ENCODE results near the gene MINAR1. TPM values are rescaled to one million over a fixed set of nuclear protein-coding genes. Genes with fewer than 3 reads are reported as not detected.

MINAR1 gene
- total RNA-seq, 2 experiments from 2014 or later = 0.11 to 0.14 TPM

GRCh38 chr15:79397269-79397910 lies 34.7 kb upstream of the MINAR1 start:
- Histone ChIP-seq H3K36me3 (ENCODE audit: insufficient read depth, low read length) (no peaks in the 10 kb centered on the region), H3K4me1 (ENCODE audit: insufficient read depth, low read length) (no peaks in the 10 kb centered on the region), H3K9me3 (ENCODE audit: control insufficient read depth in 1 of 2, insufficient read depth in 1 of 2, low read length in 2 of 2) (no peaks in the 10 kb centered on the region), H3K27me3 (ENCODE audit: control insufficient read depth in 1 of 2, insufficient read depth in 2 of 2, low read length in 2 of 2) (no peaks in the 10 kb centered on the region), H3K27ac (ENCODE audit: low read depth in 1 of 2, low read length in 2 of 2) (no peak overlapping the region), H3K4me3 (ENCODE audit: low read length) (no peak overlapping the region)
- TF ChIP-seq CTCF (IDR thresholded peaks at IDR 0.05) = no peak
- Mint-ChIP-seq H3K27me3 (no peaks in the 10 kb centered on the region), H3K4me1 (ENCODE audit: low read depth) (no peaks in the 10 kb centered on the region), H3K9me3 (no peaks in the 10 kb centered on the region), H3K36me3 (ENCODE audit: low read depth) (no peaks in the 10 kb centered on the region), H3K27ac (no peak overlapping the region), H3K4me3 (no peak overlapping the region)
- ATAC-seq (ENCODE audit: poor library complexity) (no peak), DNase-seq (no peak)
- intact Hi-C loops (cut with DNase I, micrococcal nuclease) = no loop called here
- ChIA-PET POLR2A (no interaction called here), CTCF (no interaction called here)

GRCh38 chr15:79399606-79400005 lies 32.5 kb upstream of the MINAR1 start:
- ChIA-PET POLR2A (no interaction called here), CTCF (no interaction called here)
- no peaks in the 10 kb centered on the region for H3K4me1 Mint-ChIP-seq (ENCODE audit: low read depth)
- TF ChIP-seq CTCF (IDR thresholded peaks at IDR 0.05) = no peak
- no peak overlapping the region for H3K4me3 Mint-ChIP-seq
- H3K9me3 Mint-ChIP-seq = no peaks in the 10 kb centered on the region
- Histone ChIP-seq H3K27me3 (ENCODE audit: control insufficient read depth in 1 of 2, insufficient read depth in 2 of 2, low read length in 2 of 2) (no peaks in the 10 kb centered on the region), H3K9me3 (ENCODE audit: control insufficient read depth in 1 of 2, insufficient read depth in 1 of 2, low read length in 2 of 2) (no peaks in the 10 kb centered on the region), H3K4me3 (ENCODE audit: low read length) (no peak overlapping the region), H3K27ac (ENCODE audit: low read depth in 1 of 2, low read length in 2 of 2) (no peak overlapping the region), H3K4me1 (ENCODE audit: insufficient read depth, low read length) (no peaks in the 10 kb centered on the region), H3K36me3 (ENCODE audit: insufficient read depth, low read length) (no peaks in the 10 kb centered on the region)
- H3K27ac Mint-ChIP-seq = no peak overlapping the region
- no peaks in the 10 kb centered on the region for H3K36me3 Mint-ChIP-seq (ENCODE audit: low read depth)
- no peaks in the 10 kb centered on the region for H3K27me3 Mint-ChIP-seq
- intact Hi-C loops (cut with DNase I, micrococcal nuclease) = no loop called here
- DNase-seq = no peak
- no peak for ATAC-seq (ENCODE audit: poor library complexity)

GRCh38 chr15:79400650-79401049 lies 31.5 kb upstream of the MINAR1 start:
- H3K27me3 ChIP-seq (ENCODE audit: control insufficient read depth in 1 of 2, insufficient read depth in 2 of 2, low read length in 2 of 2) = no peaks in the 10 kb centered on the region
- no peak overlapping the region for H3K4me3 ChIP-seq (ENCODE audit: low read length)
- H3K36me3 Mint-ChIP-seq (ENCODE audit: low read depth) = no peaks in the 10 kb centered on the region
- H3K4me1 ChIP-seq (ENCODE audit: insufficient read depth, low read length) = no peaks in the 10 kb centered on the region
- no peak for TF ChIP-seq CTCF (IDR thresholded peaks at IDR 0.05)
- H3K9me3 ChIP-seq (ENCODE audit: control insufficient read depth in 1 of 2, insufficient read depth in 1 of 2, low read length in 2 of 2) = no peaks in the 10 kb centered on the region
- no peaks in the 10 kb centered on the region for H3K4me1 Mint-ChIP-seq (ENCODE audit: low read depth)
- no peak overlapping the region for H3K4me3 Mint-ChIP-seq
- intact Hi-C loops (cut with DNase I, micrococcal nuclease) = no loop called here
- DNase-seq (no peak), ATAC-seq (ENCODE audit: poor library complexity) (no peak)
- no peak overlapping the region for H3K27ac Mint-ChIP-seq
- no peaks in the 10 kb centered on the region for H3K27me3 Mint-ChIP-seq
- no peaks in the 10 kb centered on the region for H3K36me3 ChIP-seq (ENCODE audit: insufficient read depth, low read length)
- no peaks in the 10 kb centered on the region for H3K9me3 Mint-ChIP-seq
- POLR2A ChIA-PET = no interaction called here
- H3K27ac ChIP-seq (ENCODE audit: low read depth in 1 of 2, low read length in 2 of 2) = no peak overlapping the region
- CTCF ChIA-PET = no interaction called here
